Measurements from ENCODE around the gene EIF4G1. TPM values are rescaled to one million over a fixed set of nuclear protein-coding genes. Genes with fewer than 3 reads are reported as not detected.

The EIF4G1 gene
- total and polyA plus RNA-seq, 2 of the 8 experiments (the other 6 are each of a cell fraction or from before 2014, with no cell fraction given), result 318 to 473 TPM

GRCh38 chr3:184334470-184335158 is 20.2 kb downstream of the EIF4G1 start:
- FAIRE-seq (no peak), DNase-seq (ENCODE audit: low read depth in 1 of 2, low spot score in 2 of 2) (no peak)
- Histone ChIP-seq H2AFZ (ENCODE audit: low read length) (no peak overlapping the region), H3K4me1 (replicated peaks in 1 of 4; ENCODE audit: control insufficient read depth in 3 of 4, insufficient read depth in 4 of 4, low read length in 3 of 4) (peaks cover 5 to 27% (median 18%) of the 10 kb centered on the region in 4 experiments), H3K9me3 (ENCODE audit: insufficient read depth in 2 of 2, low read depth in 1 of 2, low read length in 1 of 2) (no peaks in the 10 kb centered on the region), H3K18ac (ENCODE audit: extremely low read depth, low read length) (no peak overlapping the region), H3K9ac (replicated peaks in 1 of 4; ENCODE audit: extremely low read depth in 1 of 4, low read depth in 3 of 4, low read length in 3 of 4) (no peak overlapping the region), H2BK5ac (ENCODE audit: low read depth, low read length) (no peak overlapping the region), H3K4me3 (ENCODE audit: extremely low read depth in 1 of 4, insufficient read depth in 2 of 4, low read depth in 3 of 4, low read length in 4 of 4) (no peak overlapping the region), H3K14ac (ENCODE audit: insufficient read length) (no peak overlapping the region), H2BK12ac (ENCODE audit: low read depth, low read length) (no peak overlapping the region), H2BK15ac (ENCODE audit: low read length) (no peak overlapping the region), H4K8ac (ENCODE audit: extremely low read depth, insufficient read depth, low read length) (peak overlapping the region; percentile 41; the same call in 1 of the 2 replicates), H3K56ac (replicated peaks; ENCODE audit: insufficient read length, low read depth, low read length) (no peak overlapping the region), H4K20me1 (replicated peaks in 1 of 2; ENCODE audit: control insufficient read depth in 1 of 2, insufficient read depth in 2 of 2, low read length in 2 of 2) (peaks cover 18 to 37% of the 10 kb centered on the region in 2 experiments), H2BK120ac (replicated peaks; ENCODE audit: low read depth, low read length) (no peak overlapping the region), H3K79me2 (ENCODE audit: control insufficient read depth in 1 of 2, insufficient read depth in 2 of 2, low read length in 2 of 2) (0 out of 4 replicates have a peak, but pooled peaks cover 0 to 2% of the 10 kb centered on the region in 2 experiments), H3K27me3 (replicated peaks in 1 of 4; ENCODE audit: control insufficient read depth in 3 of 4, extremely low read depth in 1 of 4, insufficient read depth in 3 of 4, low read length in 3 of 4) (no peaks in the 10 kb centered on the region), H3K79me1 (ENCODE audit: low read depth, low read length) (peaks cover 11% of the 10 kb centered on the region), H3K4me2 (ENCODE audit: insufficient read depth in 1 of 2, low read depth in 2 of 2, low read length in 2 of 2) (peak overlapping the region in 1 of 2 experiments; percentile 98; a peak in 1 of 4 replicates), H2BK20ac (ENCODE audit: low read length) (no peak overlapping the region), H4K91ac (replicated peaks; ENCODE audit: insufficient read length, low read length) (no peak overlapping the region), H3K23me2 (ENCODE audit: low read depth, low read length) (peaks cover 14% of the 10 kb centered on the region), H2AK5ac (ENCODE audit: low read depth, low read length) (no peak overlapping the region), H4K5ac (ENCODE audit: insufficient read length, low read depth, low read length) (no peak overlapping the region), H3K4ac (replicated peaks; ENCODE audit: insufficient read length, low read depth, low read length) (no peak overlapping the region), H3K23ac (ENCODE audit: insufficient read length) (no peak overlapping the region), H3K27ac (ENCODE audit: low read depth, low read length) (no peak overlapping the region), H3K36me3 (ENCODE audit: control insufficient read depth in 2 of 4, insufficient read depth in 4 of 4, low read length in 3 of 4) (peaks cover 30 to 53% (median 46%) of the 10 kb centered on the region in 4 experiments)
- POLR2A ChIA-PET (ENCODE audit: partially characterized antibody), result interaction anchor here (0.7 to 2.0 kb wide), 12 partner anchors 8 to 317 kb away, joined by 3 to 16 read pairs (median 4); partner anchors contain the start of gene ABCC5
- CTCF ChIA-PET (ENCODE audit: partially characterized antibody), result interaction anchor here (0.9 kb wide), 1 partner anchor 9 kb away, joined by 3 read pairs; no protein-coding TSS in a partner anchor
- 97% methylated on average over 11 of the region's 15 CpGs; no CpG with 5 or more reads in 1 of the 2 experiments for WGBS, 2 experiments (ENCODE audit: extremely low coverage in 1 of 2, insufficient coverage in 1 of 2, insufficient read length in 1 of 2, insufficient replicate concordance in 2 of 2, low coverage in 1 of 2, low lambda C conversion rate in 2 of 2, missing lambda C conversion rate in 1 of 2)
- TF ChIP-seq ASH2L (IDR thresholded peaks at IDR 0.05; ENCODE audit: low read length) (no peak), POU5F1 (IDR thresholded peaks at IDR 0.05; ENCODE audit: low read depth, low read length) (no peak), SP2 (IDR thresholded peaks at IDR 0.05; ENCODE audit: low read length) (no peak), SP1 (IDR thresholded peaks at IDR 0.05; ENCODE audit: low read depth, low read length) (peak; percentile 11; the same call in 1 of the 2 replicates), SAP30 (IDR thresholded peaks at IDR 0.05; ENCODE audit: insufficient read depth, insufficient replicate concordance, low read length) (no peak), RFX5 (IDR thresholded peaks at IDR 0.05; ENCODE audit: borderline replicate concordance, low read depth, low read length) (no peak)

Data from H1 (cell line).